Trophoblast cell (in vitro differentiated cells and primary cell): Measurements from ENCODE around the gene FRA10AC1.
A peak's percentile ranks its signal among the peaks of the same experiment; 100 is the strongest.
"Not testable (repeated sequence)": the region's sequence is repeated elsewhere in the genome, so short reads cannot be mapped to it uniquely, and the experiment has no call there.

Experiments used
- DNase-seq, 2 donors: peaks; one replicate each; pipeline ENCODE4 v3.0.0-alpha.2; 2016
- H2AFZ ChIP-seq: 2 replicates; pipeline ENCODE4 v1.6.1; 2013; ENCODE audit warnings: low read length, moderate library complexity, mild to moderate bottlenecking; ENCODE audit not compliant: insufficient read depth, poor library complexity
- H2AK5ac ChIP-seq: 2 replicates; pipeline ENCODE4 v1.6.1; 2013; ENCODE audit warnings: mild to moderate bottlenecking, low read length
- H2BK120ac ChIP-seq: 2 replicates; pipeline ENCODE4 v1.6.1; 2013; ENCODE audit warnings: low read length, mild to moderate bottlenecking, moderate library complexity; ENCODE audit not compliant: insufficient read depth, poor library complexity
- H2BK12ac ChIP-seq: 2 replicates; pipeline ENCODE4 v1.6.1; 2013; ENCODE audit warnings: mild to moderate bottlenecking, low read length, moderate library complexity
- H2BK5ac ChIP-seq: 2 replicates; pipeline ENCODE4 v1.6.1; 2013; ENCODE audit warnings: low read length, low read depth, moderate library complexity, mild to moderate bottlenecking; ENCODE audit not compliant: poor library complexity
- H3K14ac ChIP-seq: 2 replicates; pipeline ENCODE4 v1.6.1; 2013; ENCODE audit warnings: mild to moderate bottlenecking, low read length
- H3K18ac ChIP-seq: 2 replicates; pipeline ENCODE4 v1.6.1; 2013; ENCODE audit warnings: mild to moderate bottlenecking, low read length
- H3K23ac ChIP-seq: 2 replicates; pipeline ENCODE4 v1.6.1; 2013; ENCODE audit warnings: low read length
- H3K27ac ChIP-seq: 2 replicates; pipeline ENCODE4 v1.5.1; 2013; ENCODE audit warnings: low read depth, mild to moderate bottlenecking, inconsistent platforms, low read length, moderate library complexity
- H3K27me3 ChIP-seq: 2 replicates; pipeline ENCODE4 v1.6.1; 2013; ENCODE audit warnings: inconsistent platforms, mild to moderate bottlenecking, low read length, moderate library complexity; ENCODE audit not compliant: insufficient read depth
- H3K36me3 ChIP-seq, 2 experiments: 1 replicate in 1 of 2; 2 replicates in 1 of 2; pipeline ENCODE4 v1.6.1; 2013; ENCODE audit warnings: low read length in 2 of 2, mild to moderate bottlenecking in 2 of 2, moderate library complexity in 1 of 2; ENCODE audit not compliant: insufficient read depth in 2 of 2, control insufficient read depth in 1 of 2
- H3K4ac ChIP-seq: 2 replicates; pipeline ENCODE4 v1.6.1; 2013; ENCODE audit warnings: low read depth, mild to moderate bottlenecking, low read length, moderate library complexity
- H3K4me1 ChIP-seq, 2 experiments: 1 replicate in 1 of 2; 2 replicates in 1 of 2; pipeline ENCODE4 v1.6.1; 2013; ENCODE audit warnings: low read length in 2 of 2, mild to moderate bottlenecking in 2 of 2, moderate library complexity in 1 of 2; ENCODE audit not compliant: insufficient read depth in 2 of 2, control insufficient read depth in 1 of 2
- H3K4me2 ChIP-seq: 2 replicates; pipeline ENCODE4 v1.6.1; 2013; ENCODE audit warnings: inconsistent platforms, mild to moderate bottlenecking, low read length, moderate library complexity
- H3K4me3 ChIP-seq: 2 replicates; pipeline ENCODE4 v1.5.1; 2013; ENCODE audit warnings: mild to moderate bottlenecking, low read depth, low read length, inconsistent platforms
- H3K79me1 ChIP-seq: one replicate; pipeline ENCODE4 v1.6.1; 2013; ENCODE audit warnings: low read length
- H3K79me2 ChIP-seq: 2 replicates; pipeline ENCODE4 v1.6.1; 2013; ENCODE audit warnings: low read length, mild to moderate bottlenecking; ENCODE audit not compliant: control insufficient read depth, insufficient read depth, poor library complexity
- H3K9ac ChIP-seq: 2 replicates; pipeline ENCODE4 v1.6.1; 2013; ENCODE audit warnings: mild to moderate bottlenecking, low read length
- H3K9me3 ChIP-seq: 2 replicates; pipeline ENCODE4 v1.6.1; 2013; ENCODE audit warnings: low read depth, mild to moderate bottlenecking, control low read depth, inconsistent platforms, low read length; ENCODE audit not compliant: insufficient read depth
- H4K12ac ChIP-seq: 2 replicates; pipeline ENCODE4 v1.6.1; 2013; ENCODE audit warnings: low read depth, mild to moderate bottlenecking, low read length, moderate library complexity
- H4K8ac ChIP-seq: 2 replicates; pipeline ENCODE4 v1.6.1; 2013; ENCODE audit warnings: low read depth, mild to moderate bottlenecking, low read length, moderate library complexity
- H4K91ac ChIP-seq: one replicate; pipeline ENCODE4 v1.6.1; 2013; ENCODE audit warnings: low read depth, mild to moderate bottlenecking, low read length, moderate library complexity
- WGBS: extraction: QIAGEN DNeasy Blood & Tissue Kit; methylation state at CpG from one replicate; pipeline ENCODE4 v1.1.7; 2013; ENCODE audit warnings: missing lambda C conversion rate; ENCODE audit not compliant: insufficient read length, insufficient coverage; ENCODE audit errors: extremely low coverage; 5-methylcytosine and 5-hydroxymethylcytosine counted together

Gene FRA10AC1

GRCh38 chr10:93696582-93696981 is 5.8 kb downstream of the FRA10AC1 start:
- not testable (repeated sequence) for H3K27me3 ChIP-seq, H3K9ac ChIP-seq, H4K8ac ChIP-seq, H2BK120ac ChIP-seq, H3K23ac ChIP-seq, DNase-seq, H3K4ac ChIP-seq, H3K4me1 ChIP-seq, H3K9me3 ChIP-seq, H2AFZ ChIP-seq, H3K14ac ChIP-seq, H4K12ac ChIP-seq, H3K4me3 ChIP-seq, H3K79me2 ChIP-seq, H3K27ac ChIP-seq, H2BK5ac ChIP-seq, H3K79me1 ChIP-seq, H3K18ac ChIP-seq, H3K4me2 ChIP-seq, H2AK5ac ChIP-seq, H4K91ac ChIP-seq, H2BK12ac ChIP-seq
- peaks cover 6 to 10% of the 10 kb centered on the region in 2 experiments for H3K36me3 ChIP-seq
- no CpG with 5 or more reads among the region's 2 CpGs for WGBS

GRCh38 chr10:93695740-93696139 is 6.7 kb downstream of the FRA10AC1 start:
- Histone ChIP-seq H3K79me1 (no peaks in the 10 kb centered on the region), H3K36me3 (peaks cover 8 to 13% of the 10 kb centered on the region in 2 experiments), H3K4me1 (no peaks in the 10 kb centered on the region), H3K4me3 (no peak overlapping the region), H4K12ac (no peak overlapping the region), H3K9me3 (no peaks in the 10 kb centered on the region), H4K8ac (no peak overlapping the region), H3K4me2 (no peak overlapping the region), H3K9ac (no peak overlapping the region), H3K27ac (no peak overlapping the region), H2AFZ (no peak overlapping the region), H3K79me2 (no peaks in the 10 kb centered on the region), H3K23ac (no peak overlapping the region), H2BK120ac (no peak overlapping the region), H3K27me3 (no peaks in the 10 kb centered on the region), H3K14ac (no peak overlapping the region), H2AK5ac (no peak overlapping the region), H3K18ac (no peak overlapping the region), H2BK12ac (no peak overlapping the region), H2BK5ac (no peak overlapping the region), H3K4ac (no peak overlapping the region), H4K91ac (no peak overlapping the region)
- no CpG with 5 or more reads among the region's 2 CpGs for WGBS
- no peak for DNase-seq

- Histone ChIP-seq H3K27me3 (no peaks in the 10 kb centered on the region), H3K27ac (no peak overlapping the region), H2AFZ (no peak overlapping the region), H3K4me2 (no peak overlapping the region), H3K14ac (no peak overlapping the region), H3K4ac (no peak overlapping the region), H3K9ac (no peak overlapping the region), H4K8ac (no peak overlapping the region), H2AK5ac (no peak overlapping the region), H2BK5ac (no peak overlapping the region), H3K4me1 (no peaks in the 10 kb centered on the region), H3K79me2 (no peaks in the 10 kb centered on the region), H2BK120ac (no peak overlapping the region), H3K4me3 (no peak overlapping the region), H4K12ac (no peak overlapping the region), H2BK12ac (no peak overlapping the region), H3K9me3 (no peaks in the 10 kb centered on the region), H3K36me3 (peaks cover 2 to 4% of the 10 kb centered on the region in 2 experiments), H3K18ac (no peak overlapping the region), H3K79me1 (no peaks in the 10 kb centered on the region), H4K91ac (no peak overlapping the region), H3K23ac (no peak overlapping the region)
- DNase-seq = no peak
Measured at GRCh38 chr10:93687737-93688136, 14.7 kb downstream of the FRA10AC1 start.

- no peak overlapping the region for H3K27ac ChIP-seq
- no peak overlapping the region for H2AK5ac ChIP-seq
- H3K9me3 ChIP-seq = no peaks in the 10 kb centered on the region
- H3K9ac ChIP-seq = no peak overlapping the region
- H2BK5ac ChIP-seq = no peak overlapping the region
- no peak overlapping the region for H3K4ac ChIP-seq
- H3K18ac ChIP-seq = no peak overlapping the region
- no CpG with 5 or more reads among the region's 4 CpGs for WGBS
- peaks cover 0 to 4% of the 10 kb centered on the region in 2 experiments for H3K4me1 ChIP-seq
- H2BK120ac ChIP-seq = no peak overlapping the region
- H4K8ac ChIP-seq = no peak overlapping the region
- no peaks in the 10 kb centered on the region for H3K79me1 ChIP-seq
- no peak overlapping the region for H2AFZ ChIP-seq
- H4K91ac ChIP-seq = no peak overlapping the region
- no peak overlapping the region for H3K4me2 ChIP-seq
- H3K23ac ChIP-seq = no peak overlapping the region
- no peaks in the 10 kb centered on the region for H3K79me2 ChIP-seq
- H3K36me3 ChIP-seq = peaks cover 0 to 3% of the 10 kb centered on the region in 2 experiments
- H3K14ac ChIP-seq = no peak overlapping the region
- no peaks in the 10 kb centered on the region for H3K27me3 ChIP-seq
- no peak overlapping the region for H4K12ac ChIP-seq
- H3K4me3 ChIP-seq = no peak overlapping the region
- DNase-seq = peak; percentile 4 to 78
- H2BK12ac ChIP-seq = no peak overlapping the region
Measured at GRCh38 chr10:93680412-93681047, 21.9 kb downstream of the FRA10AC1 start.
